ENCODE measurements around the gene TXNDC2.

TXNDC2 gene

GRCh38 chr18:9866627-9867026, 19.1 kb upstream of the TXNDC2 start:
- H2AFZ ChIP-seq (ENCODE audit: low read depth) = no peak overlapping the region
- H3K27me3 ChIP-seq (ENCODE audit: insufficient read depth, low read depth) = no peaks in the 10 kb centered on the region
- no peaks in the 10 kb centered on the region for H3K36me3 ChIP-seq (ENCODE audit: insufficient read depth)
- no peak overlapping the region for H3K9ac ChIP-seq
- no peak overlapping the region for H3K27ac ChIP-seq
- no peak overlapping the region for H3K4me2 ChIP-seq
- H3K4me1 ChIP-seq (ENCODE audit: low read depth, poor library complexity, severe bottlenecking) = peaks cover 61% of the 10 kb centered on the region
- H3K4me3 ChIP-seq (IDR thresholded peaks at IDR 0.05; ENCODE audit: insufficient read depth, low read depth, low read length) = no peak overlapping the region
- H4K20me1 ChIP-seq (ENCODE audit: insufficient read depth) = no peaks in the 10 kb centered on the region
- H3K79me2 ChIP-seq (ENCODE audit: insufficient read depth, low read depth) = no peaks in the 10 kb centered on the region
- no peak for TF ChIP-seq CTCF (conservative IDR thresholded peaks at IDR 0.05; ENCODE audit: low read depth, low read length)

- no peak overlapping the region for H3K4me2 ChIP-seq
These were observed 18.6 kb upstream of the TXNDC2 start for GRCh38 chr18:9867071-9867594.

GRCh38 chr18:9868857-9869714, 16.7 kb upstream of the TXNDC2 start:
- Histone ChIP-seq H3K4me1 (ENCODE audit: low read depth, poor library complexity, severe bottlenecking) (peaks cover 45% of the 10 kb centered on the region), H3K27me3 (ENCODE audit: insufficient read depth, low read depth) (no peaks in the 10 kb centered on the region), H2AFZ (ENCODE audit: low read depth) (peak overlapping the region; percentile 75; the same call in 1 of the 2 replicates), H3K36me3 (ENCODE audit: insufficient read depth) (no peaks in the 10 kb centered on the region), H3K27ac (peak overlapping the region; percentile 84), H3K4me2 (peak overlapping the region; percentile 91), H3K9ac (peak overlapping the region; percentile 68; the same call in 1 of the 2 replicates), H3K79me2 (ENCODE audit: insufficient read depth, low read depth) (no peaks in the 10 kb centered on the region), H4K20me1 (ENCODE audit: insufficient read depth) (no peaks in the 10 kb centered on the region), H3K4me3 (IDR thresholded peaks at IDR 0.05; ENCODE audit: insufficient read depth, low read depth, low read length) (no peak overlapping the region)
- TF ChIP-seq CTCF (conservative IDR thresholded peaks at IDR 0.05; ENCODE audit: low read depth, low read length) = no peak

More at GRCh38 chr18:9867071-9867594, 18.6 kb upstream of the TXNDC2 start:
- Histone ChIP-seq H3K36me3 (ENCODE audit: insufficient read depth) (no peaks in the 10 kb centered on the region), H3K27ac (no peak overlapping the region), H3K27me3 (ENCODE audit: insufficient read depth, low read depth) (no peaks in the 10 kb centered on the region), H4K20me1 (ENCODE audit: insufficient read depth) (no peaks in the 10 kb centered on the region), H3K79me2 (ENCODE audit: insufficient read depth, low read depth) (no peaks in the 10 kb centered on the region), H3K9ac (no peak overlapping the region), H3K4me3 (IDR thresholded peaks at IDR 0.05; ENCODE audit: insufficient read depth, low read depth, low read length) (no peak overlapping the region), H3K4me1 (ENCODE audit: low read depth, poor library complexity, severe bottlenecking) (peaks cover 60% of the 10 kb centered on the region), H2AFZ (ENCODE audit: low read depth) (no peak overlapping the region)
- no peak for TF ChIP-seq CTCF (conservative IDR thresholded peaks at IDR 0.05; ENCODE audit: low read depth, low read length)

- no peak overlapping the region for H3K4me3 ChIP-seq (IDR thresholded peaks at IDR 0.05; ENCODE audit: insufficient read depth, low read depth, low read length)
- H3K4me1 ChIP-seq (ENCODE audit: low read depth, poor library complexity, severe bottlenecking) = peaks cover 44% of the 10 kb centered on the region
- no peaks in the 10 kb centered on the region for H3K36me3 ChIP-seq (ENCODE audit: insufficient read depth)
- no peaks in the 10 kb centered on the region for H3K27me3 ChIP-seq (ENCODE audit: insufficient read depth, low read depth)
- H3K79me2 ChIP-seq (ENCODE audit: insufficient read depth, low read depth) = no peaks in the 10 kb centered on the region
- H3K4me2 ChIP-seq = peak overlapping the region; percentile 91
- H3K27ac ChIP-seq = peak overlapping the region; percentile 84
- peak overlapping the region; percentile 75 for H2AFZ ChIP-seq (ENCODE audit: low read depth)
- TF ChIP-seq CTCF (conservative IDR thresholded peaks at IDR 0.05; ENCODE audit: low read depth, low read length) = no peak
- H3K9ac ChIP-seq = peak overlapping the region; percentile 68
- no peaks in the 10 kb centered on the region for H4K20me1 ChIP-seq (ENCODE audit: insufficient read depth)
These were observed 15.9 kb upstream of the TXNDC2 start for GRCh38 chr18:9869715-9870430.

All from KMS-11 (cell line).